WTC11 (cell line): ENCODE measurements around the gene CPPED1. TPM values are rescaled to one million over a fixed set of nuclear protein-coding genes. Genes with fewer than 3 reads are reported as not detected.

Source experiments
- ATAC-seq: fragments of 200-7000 bp; cut with Tn5 transposase; 2 replicates; pipeline ENCODE4 v1.10.0; 2021; ENCODE audit warnings: mild to moderate bottlenecking, moderate library complexity
- CTCF ChIA-PET: fragments of 300-600 bp; sonication (Branson Sonifier 250); formaldehyde crosslinking; loops from one replicate; lab custom pipeline; 2021; ENCODE audit warnings: antibody characterized with exemption; lab: Charles Lee
- POLR2A ChIA-PET: fragments of 350-600 bp; sonication (Branson Sonifier 250); formaldehyde crosslinking; loops from one replicate; lab custom pipeline; 2021; ENCODE audit warnings: antibody characterized with exemption; lab: Charles Lee
- DNase-seq: peaks from one replicate; pipeline ENCODE4 v3.0.0; 2021; ENCODE audit warnings: low spot score
- H3K27ac Mint-ChIP-seq: 2 replicates; pipeline ENCODE4 v1.8.0; 2021; ENCODE audit warnings: mixed read lengths
- H3K27me3 Mint-ChIP-seq: 2 replicates; pipeline ENCODE4 v1.8.0; 2021; ENCODE audit warnings: low read depth, mild to moderate bottlenecking, moderate library complexity, mixed read lengths
- H3K36me3 Mint-ChIP-seq: 2 replicates; pipeline ENCODE4 v1.8.0; 2021; ENCODE audit warnings: mixed read lengths
- H3K4me1 Mint-ChIP-seq: 2 replicates; pipeline ENCODE4 v1.8.0; 2022; ENCODE audit warnings: mixed read lengths
- H3K4me3 Mint-ChIP-seq: 2 replicates; pipeline ENCODE4 v1.8.0; 2021; ENCODE audit warnings: mild to moderate bottlenecking, moderate library complexity, mixed read lengths
- H3K9me3 Mint-ChIP-seq: 2 replicates; pipeline ENCODE4 v1.8.0; 2021; ENCODE audit warnings: mixed read lengths
- AR ChIP-seq: fragments of 250-450 bp; sonication (Bioruptor Pico); IDR thresholded peaks from 2 replicates; pipeline ENCODE4 v1.9.0; 2021; ENCODE audit warnings: mild to moderate bottlenecking
- ATF2 ChIP-seq: sonication (generic); formaldehyde crosslinking; IDR thresholded peaks from 2 replicates; pipeline ENCODE4 v1.8.1; 2022; ENCODE audit warnings: low read depth, missing genetic modification reagents, borderline replicate concordance
- CREM ChIP-seq: sonication (generic); formaldehyde crosslinking; IDR thresholded peaks from 2 replicates; pipeline ENCODE4 v1.8.1; 2022; ENCODE audit warnings: mild to moderate bottlenecking, missing genetic modification reagents, moderate library complexity
- E2F5 ChIP-seq: sonication (generic); formaldehyde crosslinking; IDR thresholded peaks from 2 replicates; pipeline ENCODE4 v1.8.1; 2022; ENCODE audit warnings: mild to moderate bottlenecking, moderate library complexity, missing genetic modification reagents
- ERG ChIP-seq: fragments of 250-450 bp; sonication (Bioruptor Pico); IDR thresholded peaks from 2 replicates; pipeline ENCODE4 v1.8.0; 2021; ENCODE audit warnings: mild to moderate bottlenecking
- FOXJ3 ChIP-seq: sonication (generic); formaldehyde crosslinking; IDR thresholded peaks from 2 replicates; pipeline ENCODE4 v1.9.0; 2021; ENCODE audit warnings: missing genetic modification reagents, mild to moderate bottlenecking, borderline replicate concordance
- FOXP1 ChIP-seq: sonication (generic); formaldehyde crosslinking; IDR thresholded peaks from 2 replicates; pipeline ENCODE4 v1.8.0; 2022; ENCODE audit warnings: missing genetic modification reagents, mild to moderate bottlenecking, moderate library complexity, borderline replicate concordance
- GABPB1 ChIP-seq: sonication (generic); formaldehyde crosslinking; IDR thresholded peaks from 2 replicates; pipeline ENCODE4 v1.8.1; 2023; ENCODE audit warnings: mild to moderate bottlenecking, missing genetic modification reagents
- IRF2 ChIP-seq: sonication (generic); formaldehyde crosslinking; IDR thresholded peaks from 2 replicates; pipeline ENCODE4 v1.8.0; 2022; ENCODE audit warnings: low read depth, missing genetic modification reagents, borderline replicate concordance
- MYBL2 ChIP-seq: sonication (generic); formaldehyde crosslinking; IDR thresholded peaks from 2 replicates; pipeline ENCODE4 v1.8.1; 2023; ENCODE audit warnings: mild to moderate bottlenecking, moderate library complexity, missing genetic modification reagents
- NFATC4 ChIP-seq: fragments of 250-450 bp; sonication (Bioruptor Pico); IDR thresholded peaks from 2 replicates; pipeline ENCODE4 v1.9.0; 2021; ENCODE audit warnings: mild to moderate bottlenecking
- NFYB ChIP-seq: sonication (generic); formaldehyde crosslinking; conservative IDR thresholded peaks from 2 replicates; pipeline ENCODE4 v1.8.0; 2022; ENCODE audit warnings: low read depth, missing genetic modification reagents
- NR1H2 ChIP-seq: sonication (generic); formaldehyde crosslinking; IDR thresholded peaks from 2 replicates; pipeline ENCODE4 v1.9.0; 2021; ENCODE audit warnings: mild to moderate bottlenecking, moderate library complexity, missing genetic modification reagents
- SP1 ChIP-seq: sonication (generic); formaldehyde crosslinking; conservative IDR thresholded peaks from 2 replicates; pipeline ENCODE4 v1.8.1; 2022; ENCODE audit warnings: missing genetic modification reagents
- ZNF138 ChIP-seq: sonication (generic); formaldehyde crosslinking; conservative IDR thresholded peaks from 2 replicates; pipeline ENCODE4 v1.8.1; 2022; ENCODE audit warnings: mild to moderate bottlenecking, moderate library complexity, missing genetic modification reagents
- ZNF232 ChIP-seq: sonication (generic); formaldehyde crosslinking; IDR thresholded peaks from 2 replicates; pipeline ENCODE4 v1.8.0; 2022; ENCODE audit warnings: mild to moderate bottlenecking, missing genetic modification reagents
- ZNF317 ChIP-seq: sonication (generic); formaldehyde crosslinking; IDR thresholded peaks from 2 replicates; pipeline ENCODE4 v1.8.1; 2023; ENCODE audit warnings: low read depth, mild to moderate bottlenecking, moderate library complexity, missing genetic modification reagents, borderline replicate concordance
- ZNF396 ChIP-seq: fragments of 250-450 bp; sonication (Bioruptor Pico); IDR thresholded peaks from 2 replicates; pipeline ENCODE4 v1.8.0; 2021; ENCODE audit warnings: mild to moderate bottlenecking, moderate library complexity, borderline replicate concordance
- ZNF425 ChIP-seq: fragments of 250-450 bp; sonication (Bioruptor Pico); conservative IDR thresholded peaks from 2 replicates; pipeline ENCODE4 v1.9.0; 2021; ENCODE audit warnings: mild to moderate bottlenecking
- total RNA-seq: library from RNA; stranded (reverse); gene quantifications from 3 replicates; pipeline ENCODE4 v1.2.3, GENCODE V29; 2021

Gene CPPED1
- total RNA-seq, 1 experiment from 2014 or later, result 8.8 TPM

DNA sequence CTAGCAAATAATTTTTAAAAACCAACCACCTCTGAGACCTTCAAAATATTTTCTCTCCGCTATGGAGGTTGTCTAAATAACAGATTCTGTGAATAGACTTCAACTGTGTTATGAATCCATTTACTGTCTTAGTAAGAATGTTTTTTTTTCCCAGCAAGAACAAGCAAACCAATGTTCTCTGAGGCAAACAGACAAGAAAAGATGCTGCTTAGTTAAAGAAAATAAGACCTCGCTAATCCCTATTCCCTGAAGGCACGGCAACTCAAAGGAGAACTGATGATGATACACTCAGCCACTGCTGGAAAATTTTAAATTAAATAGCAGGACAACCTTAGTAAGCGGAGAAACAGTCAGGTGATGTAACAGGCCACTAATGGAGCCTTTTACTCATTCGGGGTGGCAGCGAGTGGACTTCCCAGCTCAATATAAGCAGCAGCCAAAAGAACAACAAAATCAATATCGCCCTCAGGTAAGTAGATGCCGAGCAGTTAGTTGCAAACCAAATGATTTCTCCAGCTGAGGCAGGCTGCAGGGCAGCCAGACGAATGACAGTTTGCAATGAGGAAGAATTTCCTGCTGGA, 81.8 kb downstream of the CPPED1 start (continued):
- TF ChIP-seq ZNF425, result no peak
- TF ChIP-seq SP1 (CRISPR knock-in tag), result no peak
- no peak for TF ChIP-seq NFYB (CRISPR knock-in tag)

GRCh38 chr16:12719972-12720371, 83.7 kb downstream of the CPPED1 start:
- Mint-ChIP-seq H3K36me3 (peaks cover 2% of the 10 kb centered on the region; the same call in 1 of the 2 replicates), H3K27me3 (no peaks in the 10 kb centered on the region), H3K27ac (no peak overlapping the region), H3K4me1 (peaks cover 5% of the 10 kb centered on the region), H3K4me3 (no peak overlapping the region)
- CTCF ChIA-PET, result no interaction called here
- TF ChIP-seq ATF2 (CRISPR knock-in tag) (no peak), NFATC4 (no peak), ZNF396 (CRISPR knock-in tag) (no peak), FOXP1 (CRISPR knock-in tag) (no peak), AR (no peak), ZNF317 (CRISPR knock-in tag) (no peak), GABPB1 (no peak), MYBL2 (CRISPR knock-in tag) (no peak), IRF2 (CRISPR knock-in tag) (no peak), FOXJ3 (CRISPR knock-in tag) (no peak), NR1H2 (no peak)
- TF ChIP-seq, all 79 proteins: peak for 0
- peaks cover 2% of the 10 kb centered on the region for H3K9me3 Mint-ChIP-seq
- POLR2A ChIA-PET, result no interaction called here
- ATAC-seq (no peak), DNase-seq (no peak)

GRCh38 chr16:12716658-12717057, 87.0 kb downstream of the CPPED1 start:
- CTCF ChIA-PET, result no interaction called here
- H3K36me3 Mint-ChIP-seq, result peaks cover 7% of the 10 kb centered on the region; the same call in 1 of the 2 replicates
- H3K27ac Mint-ChIP-seq, result no peak overlapping the region

DNA sequence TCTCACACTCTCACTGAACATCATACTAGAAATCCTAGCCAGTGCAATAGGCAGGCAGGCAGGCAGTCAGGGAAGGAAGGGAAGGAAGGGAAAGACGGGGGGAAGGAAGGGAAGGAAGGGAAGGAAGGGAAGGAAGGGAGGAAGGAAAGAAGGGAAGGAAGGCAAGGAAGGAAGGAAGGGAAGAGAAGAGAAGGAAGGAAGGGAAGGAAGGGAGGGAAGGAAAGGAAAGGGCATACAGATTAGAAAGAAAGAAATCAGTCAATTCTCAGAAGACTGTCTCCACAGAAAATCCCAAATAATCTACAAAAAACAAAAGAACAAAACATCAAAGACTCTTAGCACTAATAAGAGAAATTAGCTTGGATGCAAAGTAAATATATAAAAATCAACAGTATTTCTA, 93.9 kb downstream of the CPPED1 start:
- H3K4me3 Mint-ChIP-seq, result no peak overlapping the region
- 0 out of 2 replicates have a peak overlapping the region, but pooled peaks have one; percentile 9 for H3K27ac Mint-ChIP-seq
- ATAC-seq (no peak), DNase-seq (no peak)
- POLR2A ChIA-PET, result no interaction called here
- CTCF ChIA-PET, result no interaction called here
- peaks cover 14% of the 10 kb centered on the region for H3K4me1 Mint-ChIP-seq
- H3K27me3 Mint-ChIP-seq, result no peaks in the 10 kb centered on the region
- H3K9me3 Mint-ChIP-seq, result peaks cover 23% of the 10 kb centered on the region
- H3K36me3 Mint-ChIP-seq, result peaks cover 4% of the 10 kb centered on the region; the same call in 1 of the 2 replicates
- TF ChIP-seq ZNF138 (CRISPR knock-in tag), result no peak
- TF ChIP-seq E2F5 (CRISPR knock-in tag), result no peak
- TF ChIP-seq ZNF232 (CRISPR knock-in tag), result no peak
- no peak for TF ChIP-seq CREM
- TF ChIP-seq ZNF425, result no peak
- no peak for TF ChIP-seq MYBL2 (CRISPR knock-in tag)
- TF ChIP-seq ERG (CRISPR knock-in tag), result no peak

More at GRCh38 chr16:12716658-12717057, 87.0 kb downstream of the CPPED1 start:
- H3K9me3 Mint-ChIP-seq, result peaks cover 14% of the 10 kb centered on the region
- H3K27me3 Mint-ChIP-seq, result no peaks in the 10 kb centered on the region
- POLR2A ChIA-PET, result no interaction called here
- no peak for TF ChIP-seq ZNF396 (CRISPR knock-in tag)
- peak; percentile 97 for TF ChIP-seq GABPB1
- TF ChIP-seq, all 79 proteins: peak for 1
- ATAC-seq (no peak), DNase-seq (no peak)
- Mint-ChIP-seq H3K4me3 (no peak overlapping the region), H3K4me1 (no peaks in the 10 kb centered on the region)
